Glomerular visceral epithelial cell (primary cell): ENCODE results near the gene STRIP2.
A peak's percentile ranks its signal among the peaks of the same experiment; 100 is the strongest.
"Not testable (repeated sequence)": the region's sequence is repeated elsewhere in the genome, so short reads cannot be mapped to it uniquely, and the experiment has no call there.

Experiments used
- DNase-seq: peaks from one replicate; pipeline ENCODE4 v3.0.0-alpha.2; 2016; ENCODE audit errors: extremely low spot score

The STRIP2 gene

DNA sequence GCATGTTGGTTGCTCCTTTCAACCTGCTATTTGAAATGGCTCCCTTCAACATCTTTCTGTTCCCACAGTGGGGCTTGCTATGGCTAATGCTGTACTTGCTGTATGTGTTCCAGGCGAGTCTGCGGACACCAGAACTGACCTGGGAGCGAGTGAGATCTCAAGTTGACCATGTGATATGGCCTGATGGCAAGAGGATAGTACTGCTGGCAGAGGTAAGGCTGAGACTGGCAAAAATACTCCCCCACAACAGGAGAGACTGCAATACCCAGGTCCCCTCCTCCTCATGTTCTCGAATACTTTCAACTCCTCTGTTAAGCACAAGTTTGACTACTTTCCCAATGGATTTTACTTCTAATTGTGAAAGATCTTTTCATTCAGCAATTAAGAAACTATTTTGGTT, 11.5 kb upstream of the STRIP2 start:
- DNase-seq, result no peak

DNA sequence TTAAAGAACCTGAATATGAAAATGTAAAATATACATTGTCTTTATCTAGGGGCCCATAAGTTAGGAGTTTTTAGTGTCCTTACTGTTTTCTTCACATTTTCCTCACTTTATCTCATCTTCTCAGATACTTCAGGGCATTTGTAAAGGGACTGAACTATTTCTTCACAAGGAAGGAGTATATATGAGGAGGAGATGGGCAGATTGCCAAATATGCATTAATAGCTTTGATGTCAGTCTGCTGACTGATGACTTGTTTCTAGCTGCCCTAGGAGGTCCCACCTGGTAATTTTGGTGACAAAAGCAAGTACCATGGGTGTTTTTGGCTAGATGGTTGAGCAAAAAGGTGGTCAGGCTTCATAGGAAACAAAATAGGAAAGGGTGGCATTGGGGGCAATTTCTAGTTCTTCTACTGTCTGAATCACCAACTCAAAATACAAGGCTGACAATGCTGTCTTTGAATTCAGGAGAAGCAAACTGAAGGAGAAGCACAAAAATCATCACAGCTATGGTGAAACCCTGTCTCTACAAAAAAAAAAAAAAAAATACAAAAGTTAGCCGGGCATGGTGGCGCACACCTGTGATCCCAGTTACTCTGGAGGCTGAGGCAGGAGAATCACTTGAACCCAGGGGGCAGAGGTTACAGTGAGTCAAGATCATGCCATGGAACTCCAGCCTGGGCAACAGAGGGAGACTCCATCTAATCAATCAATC, 10.4 kb upstream of the STRIP2 start:
- no peak for DNase-seq

DNA sequence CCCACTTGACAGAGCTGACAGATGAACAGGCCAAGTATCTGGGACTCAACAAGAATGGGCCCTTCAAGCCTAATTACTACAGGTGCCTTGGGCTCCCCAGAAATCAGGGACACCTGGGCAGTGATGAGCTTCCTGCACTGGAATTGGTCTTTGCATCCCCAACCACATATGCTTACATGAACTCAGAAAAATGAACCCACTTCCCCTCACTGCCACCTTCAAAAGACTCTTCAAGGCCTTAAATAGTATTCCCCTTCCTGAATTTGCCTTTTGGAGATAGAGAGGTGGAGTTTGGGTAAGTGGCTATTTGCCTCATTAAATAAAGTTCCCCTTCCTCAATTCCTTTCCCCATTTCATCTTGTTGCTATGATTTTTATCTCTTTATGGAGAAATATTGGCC, 7.8 kb upstream of the STRIP2 start:
- DNase-seq, result no peak

DNA sequence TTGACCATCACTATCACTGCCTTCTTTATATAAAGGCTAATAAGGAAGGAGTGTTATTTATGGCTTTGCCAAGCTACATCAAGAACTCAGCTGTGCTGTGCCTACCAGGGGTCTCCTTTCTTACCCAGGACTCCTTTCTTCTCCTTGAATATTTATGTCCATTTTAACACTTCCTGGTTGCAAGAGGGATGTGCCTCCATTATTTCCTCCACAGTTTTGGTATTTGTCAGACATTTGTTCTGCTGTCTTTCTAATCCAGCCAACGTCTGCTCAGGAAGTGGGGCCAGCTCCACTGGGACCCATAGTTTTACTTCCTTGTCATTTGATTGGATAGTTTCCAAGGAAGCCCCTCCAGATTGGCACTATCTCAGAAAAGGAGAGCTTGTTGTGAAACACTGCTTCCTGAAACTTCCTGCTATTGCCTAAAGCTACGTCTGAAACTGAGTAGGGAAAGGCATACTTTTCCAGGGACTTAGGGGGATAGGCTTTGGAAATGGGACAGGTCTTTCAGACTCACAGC, 6.6 kb upstream of the STRIP2 start:
- DNase-seq, result no peak

DNA sequence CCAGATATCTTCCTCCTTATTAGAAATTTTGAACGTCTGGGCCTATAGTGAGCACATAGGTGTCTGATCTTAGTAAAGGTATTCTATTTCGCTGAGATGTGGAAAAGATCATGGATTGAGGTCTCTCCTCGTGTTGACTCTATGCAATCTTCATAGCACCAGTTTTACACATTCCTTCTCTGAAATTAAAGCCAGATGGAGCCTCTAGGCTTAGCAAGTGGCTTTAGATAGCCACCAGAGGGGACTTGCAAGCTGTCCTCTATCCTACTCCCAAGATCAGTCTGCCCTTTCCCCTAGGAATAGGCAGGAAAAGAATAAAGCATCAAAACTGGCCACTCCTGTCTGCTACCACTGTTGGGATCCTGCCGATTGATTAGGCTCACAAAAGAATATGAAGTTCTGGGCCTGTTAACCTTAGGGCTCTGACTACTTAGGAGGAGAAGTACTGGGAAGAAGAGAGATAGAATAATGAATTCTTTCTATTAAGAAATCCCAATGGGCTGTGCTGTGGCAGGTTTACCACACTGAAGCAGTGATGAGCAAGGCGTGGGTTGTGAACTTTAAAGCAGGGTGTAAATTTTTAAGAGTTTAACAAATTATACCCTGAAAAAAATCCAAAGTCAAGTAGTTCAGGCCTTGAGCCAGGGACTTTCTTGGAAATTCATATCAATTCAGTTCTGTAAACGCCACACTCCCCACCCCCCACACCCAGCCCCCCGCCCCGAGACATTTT, 2.2 kb upstream of the STRIP2 start:
- DNase-seq, result no peak

DNA sequence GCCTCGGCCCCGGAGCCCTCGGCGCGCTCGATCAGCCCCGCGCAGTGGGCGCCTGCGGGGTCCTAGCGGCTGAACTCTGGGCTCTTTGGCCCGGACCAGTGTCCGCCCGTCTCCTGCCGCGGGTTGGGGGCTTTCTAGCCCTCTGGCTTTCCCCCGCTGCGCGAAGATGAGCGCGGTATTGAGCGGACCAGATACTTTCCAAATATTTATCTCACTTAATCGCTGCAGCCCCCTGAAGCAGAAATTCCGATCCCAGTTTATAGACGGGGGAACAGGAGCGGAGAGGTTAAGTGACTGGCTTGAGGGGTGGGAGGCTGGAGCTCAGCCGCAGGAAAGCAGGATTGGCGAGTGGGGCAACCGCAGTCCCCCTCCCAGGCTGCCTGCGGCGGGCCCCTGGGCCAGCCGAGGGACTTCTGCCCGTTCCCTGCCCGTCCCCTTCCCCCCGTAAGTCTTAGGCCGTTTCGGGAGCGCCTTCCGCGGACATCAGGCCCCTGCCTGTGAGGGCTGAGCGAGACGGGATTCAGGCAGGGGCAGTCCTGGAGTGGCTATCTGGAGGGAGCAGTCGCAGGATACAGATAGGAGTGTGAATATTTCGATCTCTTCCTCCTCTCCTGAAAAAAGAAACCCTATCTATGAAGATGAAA, 565 bp downstream of the STRIP2 start:
- DNase-seq, result peak; percentile 16

DNA sequence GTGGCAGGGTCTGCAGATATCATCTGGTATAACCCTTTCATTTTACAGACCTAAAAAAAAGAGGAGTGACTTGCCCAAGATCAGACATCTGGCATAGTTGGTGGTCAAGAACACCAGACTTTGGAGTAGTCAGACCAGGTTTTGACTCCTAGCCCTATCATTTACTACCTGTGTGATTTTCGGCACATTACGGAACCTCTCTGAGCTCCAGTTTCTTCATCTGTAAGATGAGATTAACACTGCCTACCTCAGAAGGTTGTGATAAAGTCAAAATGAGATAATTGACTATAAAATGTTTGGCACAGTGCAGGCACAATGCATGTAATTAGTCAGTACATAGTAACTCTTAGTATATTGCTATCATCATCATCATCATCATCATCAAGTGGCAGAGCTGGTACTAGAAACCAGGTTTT, 1.2 kb downstream of the STRIP2 start:
- DNase-seq, result no peak

DNA sequence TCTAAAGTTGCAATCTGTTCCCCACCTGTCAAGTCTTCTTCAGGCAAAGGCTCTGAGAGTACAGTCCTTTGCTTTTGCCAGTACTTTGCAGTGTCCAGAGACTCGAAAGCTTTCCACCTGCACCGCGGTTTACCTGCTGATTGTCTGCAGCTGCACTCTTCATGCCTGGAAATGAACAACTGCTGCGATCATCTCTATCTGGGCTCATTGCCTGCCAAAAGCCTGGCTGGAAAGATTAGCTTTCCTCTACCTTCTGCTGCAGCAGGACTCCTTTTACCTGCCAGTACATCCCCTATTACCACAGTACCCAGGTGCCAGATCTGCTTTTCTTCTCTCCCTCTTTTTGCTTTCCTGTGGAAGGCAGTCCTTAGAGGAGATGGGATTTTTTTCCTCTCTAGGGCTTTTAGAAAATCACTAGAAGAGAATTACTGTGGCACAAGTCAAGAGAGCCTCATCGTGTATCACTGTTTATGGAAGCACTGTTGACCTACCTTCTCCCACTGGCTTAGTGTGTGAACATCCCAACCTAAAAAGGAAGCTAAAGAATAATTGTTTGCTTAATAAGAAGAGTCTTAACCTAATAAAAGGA, 2.2 kb downstream of the STRIP2 start:
- no peak for DNase-seq

DNA sequence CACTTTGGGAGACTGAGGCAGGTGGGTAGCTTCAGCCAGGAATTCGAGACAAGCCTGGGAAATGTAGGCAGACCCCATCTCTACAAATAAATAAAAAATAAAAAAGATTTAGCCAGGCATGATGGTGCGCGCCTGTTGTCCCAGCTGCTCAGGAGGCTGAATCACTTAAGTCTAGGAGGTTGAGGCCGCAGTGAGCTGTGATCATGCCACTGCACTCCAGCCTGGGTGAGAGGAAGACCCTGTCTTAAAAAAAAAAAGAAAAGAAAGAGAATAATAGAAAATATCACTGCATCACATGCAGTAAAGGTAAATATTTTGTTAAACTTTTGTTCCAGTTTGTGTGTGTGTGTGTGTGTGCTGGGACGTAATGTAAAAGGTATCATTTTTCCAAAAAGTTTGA, 3.0 kb downstream of the STRIP2 start:
- DNase-seq, result no peak

DNA sequence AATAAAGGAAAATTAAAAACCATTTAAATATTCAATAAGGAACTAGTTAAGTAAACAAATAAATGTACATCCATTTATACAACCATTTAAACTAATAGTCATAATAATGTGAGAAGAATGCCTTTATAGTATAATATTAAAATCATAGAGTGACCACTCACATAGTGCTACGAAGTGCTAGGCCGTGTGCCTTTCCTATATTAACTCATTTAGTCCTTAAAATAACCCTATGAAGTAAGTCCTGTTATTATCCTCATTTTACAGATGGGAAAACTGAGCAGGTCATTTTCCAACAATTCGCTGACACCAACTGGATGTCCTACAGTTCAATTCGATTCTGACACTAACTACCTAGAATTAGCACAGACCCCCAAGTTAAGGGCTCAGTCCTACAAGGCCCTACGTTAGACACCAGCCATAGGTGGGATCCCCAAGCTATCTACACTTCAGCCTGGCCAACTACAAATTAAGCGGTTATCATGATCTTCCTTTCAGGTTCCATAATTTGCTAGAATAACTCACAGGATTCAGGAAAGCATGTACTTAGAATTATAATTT, 4.1 kb downstream of the STRIP2 start:
- no peak for DNase-seq

DNA sequence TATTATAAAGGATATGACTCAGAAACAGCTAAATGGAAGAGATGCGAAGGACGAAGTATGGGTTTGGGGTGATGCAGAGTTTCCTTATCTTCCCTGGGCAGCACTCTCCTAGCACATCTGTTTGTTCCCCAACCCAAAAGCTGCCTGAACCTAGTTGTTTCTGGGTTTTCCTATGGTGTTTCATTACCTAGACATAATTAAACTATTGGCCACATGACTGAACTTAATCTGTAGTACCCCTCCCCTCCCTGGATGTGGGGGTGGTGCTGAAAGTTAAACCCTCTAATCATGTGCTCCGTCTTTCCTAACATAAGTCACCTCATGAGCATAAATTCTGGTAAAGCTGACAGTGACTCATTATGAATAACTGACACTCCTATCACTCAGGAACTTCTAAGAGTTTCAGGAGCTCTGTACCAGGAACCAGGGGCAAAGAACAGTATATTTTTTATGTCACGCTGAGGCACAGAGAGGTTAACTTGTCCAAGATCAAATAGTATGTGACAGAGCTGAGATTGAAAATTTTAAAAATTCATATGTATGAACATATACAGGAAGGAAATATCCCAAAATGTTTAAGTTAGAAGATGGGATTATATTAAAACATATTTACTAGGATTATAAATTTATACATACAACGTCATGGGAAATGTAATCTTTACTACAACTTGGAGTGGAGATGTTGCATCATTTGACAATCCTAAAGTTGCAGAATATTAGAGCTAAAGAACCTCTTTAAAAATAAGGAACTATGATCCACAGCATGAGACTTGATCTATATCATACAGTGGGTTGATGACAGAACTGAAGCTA, 4.8 kb downstream of the STRIP2 start:
- DNase-seq, result peak; percentile 45

DNA sequence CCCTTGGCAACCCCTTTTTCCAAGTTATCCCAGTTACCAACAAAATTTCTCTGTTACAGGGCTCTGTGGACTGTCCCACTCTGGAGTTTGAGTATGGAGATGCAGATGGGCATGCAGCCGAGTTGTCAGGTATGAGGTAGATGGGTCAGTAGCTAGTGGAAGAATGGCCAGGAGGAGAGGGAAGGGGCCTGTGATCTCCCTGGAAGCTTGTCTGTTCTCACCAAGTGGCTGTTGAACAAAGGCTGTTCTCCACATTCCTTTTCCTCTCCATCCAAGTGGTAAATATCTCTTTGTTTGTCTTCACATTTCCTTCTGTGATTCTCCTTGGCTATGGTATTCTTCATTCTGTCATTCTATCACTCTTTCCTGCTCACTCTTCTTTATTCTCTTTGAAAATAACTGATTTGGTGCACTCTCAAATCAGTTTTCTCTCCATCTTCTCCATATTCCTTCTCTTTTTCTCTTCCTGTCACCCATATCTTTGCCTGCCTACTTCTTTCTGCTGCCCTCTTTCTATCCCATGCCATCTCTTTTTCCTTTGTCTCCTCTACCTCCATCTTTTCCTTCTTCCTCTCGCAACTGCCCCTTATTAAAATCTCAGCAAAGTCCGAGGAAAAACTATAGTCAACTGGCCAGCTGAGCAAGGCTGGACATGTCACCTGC, 5.9 kb downstream of the STRIP2 start:
- DNase-seq, result no peak

DNA sequence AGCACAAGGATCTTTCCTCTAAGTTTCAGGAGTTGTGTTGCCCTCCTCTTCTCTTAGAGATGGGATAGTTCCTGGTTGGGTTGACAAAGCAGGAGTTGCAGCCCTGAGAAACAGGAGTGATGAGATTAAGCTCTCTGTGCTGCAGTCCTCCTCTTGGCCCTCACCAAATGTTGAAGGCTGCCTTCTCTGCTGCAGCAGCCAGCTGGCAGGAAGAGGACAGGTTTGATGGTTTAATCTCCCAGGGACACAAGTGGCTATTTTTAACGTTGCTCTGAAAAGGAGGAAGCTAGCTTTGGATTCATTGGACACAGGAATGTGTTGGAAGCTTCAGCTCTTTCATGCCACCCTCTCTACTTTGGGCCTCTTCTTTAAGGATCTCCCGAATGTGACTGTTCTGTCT, 9.4 kb downstream of the STRIP2 start:
- no peak for DNase-seq

DNA sequence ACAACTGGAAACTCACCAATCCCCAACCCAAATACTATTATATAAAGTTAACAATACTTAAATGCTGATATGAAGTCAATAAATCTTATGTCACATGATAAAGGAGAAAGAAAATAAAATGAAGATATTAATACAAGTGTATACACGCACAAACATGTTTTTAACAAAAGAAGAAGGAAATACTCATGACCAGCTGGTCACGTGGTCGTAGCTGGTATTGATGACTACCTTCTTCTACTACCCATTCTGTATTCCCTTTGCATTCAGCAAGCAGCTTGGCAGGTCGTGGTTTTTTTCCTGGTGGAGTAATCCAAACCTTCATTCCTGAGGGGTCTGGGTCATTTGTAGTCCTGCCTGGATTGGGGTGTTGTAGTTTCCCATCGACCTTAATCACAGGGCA, 10.5 kb downstream of the STRIP2 start:
- DNase-seq, result not testable (repeated sequence)

DNA sequence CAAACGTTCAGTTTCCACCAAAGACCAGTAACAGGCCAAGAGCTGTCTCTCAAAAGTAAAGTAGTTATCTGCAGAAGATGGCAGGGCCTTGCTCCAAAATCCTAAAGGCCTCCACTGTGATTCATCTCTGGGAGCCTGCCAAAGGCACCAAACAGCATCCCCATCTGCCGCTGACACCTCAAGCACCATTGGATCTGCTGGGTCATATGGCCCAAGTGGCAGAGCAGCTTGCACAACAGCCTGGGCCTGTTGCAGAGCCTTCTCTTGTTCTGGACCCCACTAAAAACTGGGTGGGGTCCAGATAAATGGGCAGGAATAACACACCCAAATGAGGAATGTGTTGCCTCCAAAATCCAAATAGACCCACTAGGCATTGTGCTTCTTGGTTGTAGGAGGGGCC, 12.7 kb downstream of the STRIP2 start:
- not testable (repeated sequence) for DNase-seq

DNA sequence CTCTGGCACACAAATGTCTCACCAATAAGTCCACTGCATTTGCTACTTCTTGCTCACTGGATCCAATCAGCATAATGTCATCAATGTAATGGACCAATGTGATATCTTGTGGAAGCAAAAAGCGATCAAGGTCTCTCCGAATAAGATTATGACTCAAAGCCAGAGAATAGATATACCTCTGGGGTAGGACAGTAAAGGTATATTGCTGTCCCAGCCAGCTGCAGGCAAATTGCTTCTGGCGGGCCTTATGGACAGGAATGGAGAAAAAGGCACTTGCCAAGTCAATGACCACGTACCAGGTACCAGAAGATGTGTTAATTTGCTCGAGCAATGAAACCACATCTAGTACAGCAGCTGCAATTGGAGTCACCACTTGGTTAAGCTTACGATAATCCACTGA, 13.2 kb downstream of the STRIP2 start:
- DNase-seq, result not testable (repeated sequence)

DNA sequence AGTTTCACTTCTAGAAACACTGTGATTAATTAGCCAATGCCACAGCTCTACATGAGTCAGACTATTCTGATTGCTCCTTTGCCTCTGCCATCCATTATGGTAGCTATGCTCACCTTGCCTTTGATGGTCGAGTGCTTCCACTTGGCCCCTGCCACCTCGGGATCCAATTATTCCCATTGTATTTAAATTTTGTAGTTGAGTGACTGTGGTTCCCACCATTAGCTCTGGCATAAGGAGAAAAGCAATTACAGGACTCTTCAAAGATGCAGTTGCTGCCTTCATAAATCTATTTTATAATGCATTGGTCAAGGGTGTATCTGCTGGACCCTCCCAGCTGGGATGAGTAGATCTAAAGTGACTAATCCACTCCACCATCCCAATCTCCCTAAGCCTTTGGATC, 14.4 kb downstream of the STRIP2 start:
- not testable (repeated sequence) for DNase-seq

DNA sequence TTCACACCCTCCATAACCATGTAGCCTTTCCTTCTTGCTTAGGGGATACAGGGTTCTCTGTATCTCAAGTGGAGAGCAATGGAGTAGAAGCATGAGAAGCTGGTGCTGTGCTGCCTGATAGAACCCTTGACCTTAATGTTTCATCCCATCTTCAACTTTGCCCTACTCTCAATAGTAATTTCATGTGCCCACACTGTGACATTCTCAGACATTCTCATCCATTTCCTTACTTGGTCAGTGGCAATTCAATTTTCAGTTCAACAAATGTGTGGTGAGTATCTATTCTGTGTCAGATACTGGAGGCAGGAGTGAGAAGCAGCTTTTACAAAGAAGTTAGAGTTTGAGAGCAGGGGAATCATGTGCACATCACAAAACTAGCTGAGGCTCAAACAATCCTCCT, 16.1 kb downstream of the STRIP2 start:
- DNase-seq, result no peak

DNA sequence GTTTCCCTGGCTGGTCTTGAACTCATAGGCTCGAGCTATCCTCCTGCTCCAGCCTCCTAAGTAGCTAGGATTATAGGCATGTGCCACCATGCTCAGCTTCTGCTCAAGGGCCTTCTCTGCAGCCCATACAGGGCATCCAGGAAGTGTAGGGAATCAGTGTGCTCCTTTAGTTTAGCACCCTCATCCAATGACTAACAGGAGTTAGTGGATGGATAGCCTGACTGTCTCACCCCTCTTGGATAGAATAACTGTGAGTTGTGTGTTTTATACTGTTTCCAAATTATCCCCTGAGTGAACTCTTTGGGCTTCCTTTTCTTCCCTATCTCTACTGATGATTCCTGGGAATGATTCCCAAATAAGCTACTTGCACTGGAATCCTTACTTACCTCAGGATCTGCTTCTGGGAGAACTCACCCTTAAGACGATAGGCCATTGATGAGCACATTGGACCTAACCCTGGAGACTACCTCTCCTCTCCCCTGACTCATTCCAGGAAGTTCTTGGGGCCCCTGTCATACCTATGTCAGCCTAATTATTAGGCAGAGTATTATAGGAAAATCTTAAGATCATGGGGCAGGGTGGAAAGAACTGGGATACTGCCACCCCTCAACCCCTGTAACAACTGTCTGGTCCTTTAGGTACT, 18.5 kb downstream of the STRIP2 start:
- no peak for DNase-seq
